Stomach smooth muscle (tissue), 2 donors: ENCODE data around the gene NFE2L2.

Experiments used
- H3K27ac ChIP-seq: one replicate; pipeline ENCODE4 v1.7.0; 2013; ENCODE audit warnings: mild to moderate bottlenecking, low read length, inconsistent platforms
- H3K27me3 ChIP-seq, 2 donors: one replicate each; pipeline ENCODE4 v1.7.0; 2013; ENCODE audit warnings: low read length in 2 of 2; ENCODE audit not compliant: insufficient read depth in 2 of 2, control insufficient read depth in 1 of 2
- H3K36me3 ChIP-seq, 2 donors: one replicate each; pipeline ENCODE4 v1.7.0; 2013; ENCODE audit warnings: low read length in 2 of 2; ENCODE audit not compliant: control insufficient read depth in 2 of 2, insufficient read depth in 2 of 2
- H3K4me1 ChIP-seq: one replicate; pipeline ENCODE4 v1.7.0; 2013; ENCODE audit warnings: low read length; ENCODE audit not compliant: control insufficient read depth, insufficient read depth
- H3K4me3 ChIP-seq, 2 donors: one replicate each; pipeline ENCODE4 v1.7.0; 2013; ENCODE audit warnings: low read length in 2 of 2
- H3K9ac ChIP-seq, 2 donors: one replicate each; pipeline ENCODE4 v1.7.0; 2013; ENCODE audit warnings: low read length in 2 of 2, mild to moderate bottlenecking in 1 of 2
- H3K9me3 ChIP-seq, 2 donors: one replicate each; pipeline ENCODE4 v1.7.0; 2013; ENCODE audit warnings: low read length in 2 of 2; ENCODE audit not compliant: control insufficient read depth in 2 of 2
- donor health status: healthy.
- donor health status: Pancreatic carcinoma.

The NFE2L2 gene

DNA sequence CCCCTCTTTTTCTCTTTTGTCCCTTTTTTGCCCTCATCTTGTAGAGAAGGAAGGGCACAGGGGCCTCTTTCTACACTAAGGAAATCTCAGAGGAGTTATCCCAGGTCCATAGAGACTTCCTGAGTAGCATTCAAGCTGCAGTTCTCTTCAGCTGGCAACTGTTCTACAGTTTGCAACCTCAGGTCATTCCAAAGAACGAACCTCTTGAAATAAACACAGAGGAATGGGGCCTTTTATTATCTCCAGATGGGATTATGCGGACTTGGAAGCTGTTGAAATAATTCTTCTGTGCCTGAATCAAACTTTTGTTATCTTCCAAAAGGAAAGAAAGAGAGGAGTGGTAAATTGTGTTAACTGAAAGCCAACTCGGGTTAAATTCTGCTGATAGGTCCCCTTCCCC lies 31.0 kb upstream of the NFE2L2 start:
- Histone ChIP-seq H3K4me3 (peak overlapping the region; percentile 31 to 49), H3K27me3 (no peaks in the 10 kb centered on the region), H3K9ac (peak overlapping the region in 1 of 2 donors; percentile 54), H3K9me3 (no peaks in the 10 kb centered on the region), H3K36me3 (no peaks in the 10 kb centered on the region), H3K27ac (no peak overlapping the region), H3K4me1 (peaks cover 4% of the 10 kb centered on the region)

DNA sequence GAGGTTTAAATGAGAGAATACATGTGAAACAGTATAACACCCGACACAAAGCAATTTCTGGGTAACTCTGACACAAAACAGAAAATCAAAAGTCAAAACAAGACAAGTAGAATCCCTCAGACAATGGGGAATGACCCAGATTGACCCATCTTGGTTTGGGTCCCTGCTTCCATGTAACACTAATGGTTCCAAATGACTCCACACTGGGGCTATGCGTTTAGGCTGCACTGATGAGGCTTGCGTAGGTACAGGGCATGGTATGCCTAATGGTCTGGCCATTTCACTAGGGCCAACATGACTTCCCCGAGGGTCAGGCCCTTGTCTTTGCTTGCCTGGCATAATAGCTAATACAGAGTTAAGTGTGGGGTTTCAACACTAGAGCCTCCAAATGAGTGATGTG lies 27.2 kb upstream of the NFE2L2 start:
- peaks cover 4% of the 10 kb centered on the region for H3K4me1 ChIP-seq
- H3K36me3 ChIP-seq: peaks cover 0 to 4% of the 10 kb centered on the region in 2 donors
- H3K27ac ChIP-seq: no peak overlapping the region
- no peak overlapping the region for H3K9ac ChIP-seq
- no peaks in the 10 kb centered on the region for H3K9me3 ChIP-seq
- H3K27me3 ChIP-seq: no peaks in the 10 kb centered on the region
- H3K4me3 ChIP-seq: no peak overlapping the region

DNA sequence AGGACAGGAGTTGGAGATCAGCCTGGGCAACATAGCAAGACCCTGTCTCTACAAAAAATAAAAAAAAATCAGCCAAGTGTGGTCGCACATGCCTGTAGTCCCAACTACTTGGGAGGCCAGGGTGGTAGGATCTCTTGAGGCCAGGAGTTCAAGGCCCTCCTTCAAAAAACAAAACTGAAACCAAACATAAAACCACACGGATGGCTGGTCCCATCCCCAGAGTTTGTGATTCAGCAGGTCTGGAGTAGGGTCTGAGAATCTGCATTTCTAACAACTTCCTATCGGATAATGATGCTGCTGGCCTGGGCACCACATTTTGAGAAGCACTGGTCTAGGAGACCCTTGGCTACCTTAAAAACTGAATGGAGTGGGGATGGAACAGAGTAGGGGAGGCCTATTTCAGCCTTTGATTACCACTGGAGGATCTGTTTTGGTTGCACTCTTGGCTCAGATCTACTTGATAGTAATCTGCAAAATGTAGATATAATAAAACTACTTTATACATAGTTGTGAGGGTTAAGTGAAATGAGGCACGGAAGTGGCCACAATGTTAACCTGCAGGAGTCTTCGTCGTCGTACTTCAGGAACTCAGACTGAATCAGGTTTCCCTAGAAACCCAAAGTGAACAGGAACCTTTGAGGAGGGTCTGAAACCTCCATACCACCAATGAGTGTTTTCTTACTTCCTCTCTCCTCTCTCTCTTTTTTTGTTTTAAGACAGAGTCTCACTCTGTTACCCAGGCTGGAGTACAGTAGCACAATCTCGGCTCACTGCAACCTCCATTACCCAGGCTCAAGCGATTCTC lies 25.5 kb upstream of the NFE2L2 start:
- no peaks in the 10 kb centered on the region for H3K27me3 ChIP-seq
- no peaks in the 10 kb centered on the region for H3K4me1 ChIP-seq
- H3K4me3 ChIP-seq: no peak overlapping the region
- H3K9ac ChIP-seq: no peak overlapping the region
- no peaks in the 10 kb centered on the region for H3K9me3 ChIP-seq
- H3K27ac ChIP-seq: no peak overlapping the region
- peaks cover 0 to 5% of the 10 kb centered on the region in 2 donors for H3K36me3 ChIP-seq

DNA sequence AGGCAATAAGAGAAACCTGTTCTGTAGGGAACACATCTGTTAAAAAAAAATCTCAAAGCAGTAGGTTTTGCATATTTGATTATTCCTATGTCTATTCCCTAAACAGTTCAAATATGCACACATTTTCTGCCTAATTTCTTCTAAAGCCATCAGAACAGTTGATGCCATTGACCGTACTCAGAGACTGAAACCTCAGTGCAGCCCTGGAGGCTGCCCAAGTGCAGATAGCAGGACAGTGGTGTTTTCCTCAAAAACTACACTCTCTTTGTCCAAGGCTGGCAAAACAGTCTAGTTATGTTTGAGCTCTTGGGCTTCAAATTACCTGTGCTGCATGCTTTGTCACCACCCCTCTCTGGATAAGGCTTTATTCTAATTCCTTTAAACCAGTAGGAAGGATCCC lies 23.3 kb upstream of the NFE2L2 start:
- no peaks in the 10 kb centered on the region for H3K27me3 ChIP-seq
- H3K27ac ChIP-seq: no peak overlapping the region
- no peaks in the 10 kb centered on the region for H3K9me3 ChIP-seq
- H3K4me3 ChIP-seq: no peak overlapping the region
- no peak overlapping the region for H3K9ac ChIP-seq
- H3K4me1 ChIP-seq: peaks cover 4% of the 10 kb centered on the region
- H3K36me3 ChIP-seq: peaks cover 0 to 5% of the 10 kb centered on the region in 2 donors

DNA sequence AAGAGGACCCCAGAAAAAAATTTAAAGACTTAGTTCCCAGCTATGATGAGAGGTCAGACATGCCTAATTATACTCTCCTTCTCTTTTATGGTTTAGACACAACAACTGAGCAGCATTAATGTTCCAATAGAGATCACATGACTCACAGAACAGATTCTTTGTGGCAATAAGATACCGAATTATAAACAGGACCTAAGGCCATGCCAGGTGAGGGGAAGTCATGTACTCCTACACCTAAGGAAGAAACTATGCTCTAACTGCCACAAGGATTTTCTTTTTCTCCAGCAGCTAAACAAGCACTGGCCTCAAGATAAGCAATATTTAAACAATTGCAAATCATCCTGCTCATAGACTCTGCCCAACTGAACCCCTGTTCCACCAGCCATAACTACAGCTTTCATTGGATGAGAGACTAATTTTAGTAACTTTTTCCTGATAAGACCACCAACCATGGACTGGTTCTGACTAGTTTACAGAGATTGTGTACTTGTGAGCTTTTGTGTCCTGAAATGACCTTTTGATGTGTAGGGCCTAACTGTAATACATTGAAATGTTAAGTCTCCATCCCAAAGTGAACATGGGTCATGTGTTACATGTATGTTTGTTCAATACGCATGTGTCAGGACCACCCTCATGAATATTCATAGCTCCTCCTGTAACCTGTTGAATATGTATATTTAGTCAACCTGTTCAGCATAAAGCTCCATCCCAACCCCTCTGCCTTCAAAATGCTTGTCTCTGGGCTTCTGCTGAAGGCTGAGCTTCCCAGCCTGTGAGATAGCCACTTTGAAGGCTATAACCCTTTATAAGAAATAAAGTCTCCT lies 21.6 kb upstream of the NFE2L2 start:
- Histone ChIP-seq H3K27ac (no peak overlapping the region), H3K9me3 (no peaks in the 10 kb centered on the region), H3K9ac (no peak overlapping the region), H3K4me3 (no peak overlapping the region), H3K4me1 (peaks cover 15% of the 10 kb centered on the region), H3K36me3 (peaks cover 0 to 5% of the 10 kb centered on the region in 2 donors), H3K27me3 (no peaks in the 10 kb centered on the region)

DNA sequence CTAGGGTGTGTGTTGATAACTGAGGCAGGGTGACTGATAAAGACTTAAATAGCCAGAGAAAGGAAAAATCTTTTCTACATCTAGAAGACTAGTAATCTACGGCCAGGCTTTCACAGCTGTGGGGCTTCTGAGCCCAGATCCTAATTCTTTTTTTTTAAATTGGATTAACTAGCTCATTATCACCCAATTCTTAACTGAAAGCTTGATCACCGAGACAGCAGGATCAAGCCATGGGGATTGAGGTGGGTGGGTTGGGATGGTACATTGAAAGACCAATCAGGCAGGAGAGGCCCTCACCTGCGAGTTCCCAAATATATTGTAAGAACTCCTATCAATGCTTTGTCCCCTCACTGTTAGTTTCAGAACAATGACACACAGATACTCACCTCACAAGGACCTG lies 20.0 kb upstream of the NFE2L2 start:
- Histone ChIP-seq H3K27ac (no peak overlapping the region), H3K9ac (no peak overlapping the region), H3K4me1 (peaks cover 15% of the 10 kb centered on the region), H3K4me3 (no peak overlapping the region), H3K36me3 (peaks cover 0 to 5% of the 10 kb centered on the region in 2 donors), H3K9me3 (no peaks in the 10 kb centered on the region), H3K27me3 (no peaks in the 10 kb centered on the region)

DNA sequence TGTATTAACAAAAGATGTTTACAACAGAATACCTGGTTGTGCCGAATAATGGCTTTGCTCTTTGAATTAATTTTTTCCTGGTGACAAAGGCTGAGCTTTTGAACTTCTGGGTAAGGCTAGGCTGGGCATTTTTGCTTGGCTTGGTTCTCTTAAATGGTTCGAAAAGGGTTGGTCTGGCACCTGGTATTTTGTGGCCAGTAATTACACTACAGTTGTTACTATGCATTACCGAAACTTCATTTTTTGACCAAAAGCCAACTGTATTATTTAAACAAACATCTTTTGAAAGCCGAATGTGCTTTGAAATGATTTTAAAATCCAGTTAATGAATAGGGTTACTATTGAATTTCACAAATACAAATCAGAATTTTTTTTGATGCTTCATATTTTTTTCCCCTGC lies 19.4 kb upstream of the NFE2L2 start:
- H3K9me3 ChIP-seq: no peaks in the 10 kb centered on the region
- H3K27me3 ChIP-seq: no peaks in the 10 kb centered on the region
- H3K27ac ChIP-seq: no peak overlapping the region
- H3K4me1 ChIP-seq: peaks cover 15% of the 10 kb centered on the region
- H3K9ac ChIP-seq: no peak overlapping the region
- peaks cover 0 to 5% of the 10 kb centered on the region in 2 donors for H3K36me3 ChIP-seq
- no peak overlapping the region for H3K4me3 ChIP-seq

DNA sequence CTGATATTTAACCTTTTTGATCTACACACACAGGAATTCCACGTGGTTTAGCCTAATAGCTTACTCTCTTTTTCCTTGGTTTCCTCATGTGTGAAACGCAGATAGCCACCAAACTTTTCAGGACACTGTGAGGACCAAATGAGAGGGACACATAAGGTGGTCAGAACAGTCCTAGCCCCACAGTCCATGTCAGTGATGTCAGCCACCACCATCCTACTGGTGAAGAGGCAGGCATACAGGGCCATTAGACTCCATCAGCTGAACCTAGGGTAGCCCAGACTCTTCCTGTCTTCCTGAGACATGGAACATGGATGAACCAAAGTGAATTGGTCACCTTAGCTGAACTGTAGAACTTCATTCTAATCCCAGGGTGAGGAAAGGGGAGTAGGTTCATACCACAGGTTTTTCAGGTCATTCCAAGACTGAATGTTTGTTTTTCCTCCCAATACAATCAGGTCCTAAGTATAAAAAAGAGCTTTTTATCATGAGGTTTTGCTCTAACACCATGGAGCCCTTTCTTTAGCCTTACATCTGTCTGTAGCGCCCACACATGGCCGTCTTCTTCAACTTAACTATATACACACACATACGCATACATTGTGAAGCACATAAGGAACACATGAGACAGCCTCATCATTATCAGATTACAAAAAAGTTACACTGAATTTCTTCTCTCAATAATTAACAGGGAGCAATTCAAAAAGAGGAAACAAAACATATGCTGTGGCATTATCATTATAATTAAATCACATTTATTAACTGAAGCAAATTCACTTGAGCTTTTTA lies 18.5 kb upstream of the NFE2L2 start:
- Histone ChIP-seq H3K4me3 (no peak overlapping the region), H3K9ac (no peak overlapping the region), H3K27ac (no peak overlapping the region), H3K36me3 (peaks cover 0 to 5% of the 10 kb centered on the region in 2 donors), H3K9me3 (no peaks in the 10 kb centered on the region), H3K27me3 (no peaks in the 10 kb centered on the region), H3K4me1 (peaks cover 15% of the 10 kb centered on the region)

DNA sequence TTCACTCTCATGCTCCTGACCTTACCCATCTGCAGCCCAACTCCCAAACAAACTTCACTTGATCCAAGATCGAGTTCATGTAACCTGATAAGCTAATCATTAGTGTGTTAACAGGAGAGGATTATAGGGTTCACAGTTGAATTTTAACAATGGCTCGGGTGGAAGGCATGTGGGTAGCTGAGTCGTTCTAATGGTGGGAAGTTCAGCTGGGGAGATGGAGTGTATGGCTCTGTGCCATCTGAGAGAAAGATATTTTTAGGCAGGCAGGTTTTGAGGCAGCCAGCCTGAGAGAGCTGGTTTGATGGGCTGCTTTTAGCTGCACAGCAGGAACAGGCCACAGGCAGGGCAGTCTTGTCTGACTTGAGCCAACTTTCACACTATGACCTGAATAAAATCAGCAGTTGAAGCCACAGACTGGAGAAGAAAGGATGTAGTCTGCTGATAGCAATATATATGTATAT lies 17.7 kb upstream of the NFE2L2 start:
- no peaks in the 10 kb centered on the region for H3K27me3 ChIP-seq
- peaks cover 15% of the 10 kb centered on the region for H3K4me1 ChIP-seq
- H3K9me3 ChIP-seq: no peaks in the 10 kb centered on the region
- no peak overlapping the region for H3K4me3 ChIP-seq
- no peak overlapping the region for H3K27ac ChIP-seq
- H3K9ac ChIP-seq: no peak overlapping the region
- peaks cover 0 to 5% of the 10 kb centered on the region in 2 donors for H3K36me3 ChIP-seq

DNA sequence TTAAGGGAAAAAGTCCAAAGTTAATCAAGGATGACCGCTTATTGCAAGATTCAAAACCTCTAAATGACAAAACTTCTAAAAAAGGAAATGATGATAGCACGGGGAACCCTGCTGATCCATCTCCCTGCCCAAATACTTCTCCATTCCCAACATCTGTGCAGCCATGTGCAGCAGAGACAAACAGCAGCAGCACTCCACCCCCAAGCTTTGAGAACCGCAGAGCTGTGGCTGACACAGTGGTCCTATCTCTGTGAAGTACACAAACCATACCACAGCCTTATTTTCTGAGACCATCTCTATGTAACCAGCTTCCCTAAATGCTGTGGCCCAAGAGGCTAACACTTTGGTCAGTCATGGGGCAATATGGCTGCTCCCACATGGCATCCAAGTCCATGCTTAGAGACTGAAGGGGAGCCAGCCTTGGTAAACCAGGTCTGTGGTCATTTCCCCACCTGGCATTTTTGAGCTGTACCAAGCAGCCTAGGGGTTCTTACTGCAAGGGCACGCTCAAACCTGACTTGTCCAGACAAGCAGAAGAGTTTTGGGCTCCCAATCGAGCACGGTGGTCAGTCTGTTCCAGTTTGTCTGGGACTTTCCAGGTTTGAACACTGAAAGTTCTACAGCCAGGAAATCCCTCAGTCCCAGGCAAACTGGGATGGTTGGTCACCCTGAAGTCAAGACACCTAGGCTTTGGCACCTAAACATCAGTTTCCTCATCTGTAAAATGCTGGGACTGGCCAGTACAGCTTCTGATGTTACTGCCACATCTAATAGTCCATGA lies 17.1 kb upstream of the NFE2L2 start:
- H3K36me3 ChIP-seq: no peaks in the 10 kb centered on the region
- H3K9ac ChIP-seq: no peak overlapping the region
- H3K9me3 ChIP-seq: no peaks in the 10 kb centered on the region
- no peaks in the 10 kb centered on the region for H3K27me3 ChIP-seq
- peaks cover 15% of the 10 kb centered on the region for H3K4me1 ChIP-seq
- H3K27ac ChIP-seq: no peak overlapping the region
- no peak overlapping the region for H3K4me3 ChIP-seq
